GM23338 (cell line): ENCODE results near the gene ESR1. TPM values are rescaled to one million over a fixed set of nuclear protein-coding genes. Genes with fewer than 3 reads are reported as not detected.

Experiments
- ATAC-seq: fragments of 200-7000 bp; cut with Tn5 transposase; 3 replicates; pipeline ENCODE4 v1.9.1; 2020
- DNase-seq: peaks from one replicate; pipeline ENCODE4 v3.0.0-alpha.2; 2015; ENCODE audit warnings: low spot score
- H2AFZ ChIP-seq: fragments of 200-600 bp; sonication (generic); 2 replicates; pipeline ENCODE4 v1.8.0; 2016; ENCODE audit warnings: antibody characterized with exemption, mild to moderate bottlenecking, moderate library complexity
- H3F3A ChIP-seq: fragments of 200-600 bp; sonication (generic); replicated peaks from 2 replicates; pipeline ENCODE4 v1.8.0; 2017; ENCODE audit warnings: antibody characterized with exemption, mixed run types, low read depth
- H3K27ac ChIP-seq: fragments of 200-600 bp; sonication (generic); 2 replicates; pipeline ENCODE4 v1.6.1; 2016; ENCODE audit warnings: low read depth
- H3K27me3 ChIP-seq: fragments of 200-600 bp; sonication (generic); 2 replicates; pipeline ENCODE4 v1.8.0; 2016; ENCODE audit warnings: mild to moderate bottlenecking, mixed run types, moderate library complexity; ENCODE audit not compliant: insufficient read depth
- H3K36me3 ChIP-seq: fragments of 200-600 bp; sonication (generic); 2 replicates; pipeline ENCODE4 v1.8.0; 2016; ENCODE audit warnings: mild to moderate bottlenecking; ENCODE audit not compliant: insufficient read depth
- H3K4me1 ChIP-seq: fragments of 200-600 bp; sonication (generic); 2 replicates; pipeline ENCODE4 v1.8.0; 2016; ENCODE audit warnings: mild to moderate bottlenecking, moderate library complexity; ENCODE audit not compliant: insufficient read depth
- H3K4me2 ChIP-seq: fragments of 200-600 bp; sonication (generic); 2 replicates; pipeline ENCODE4 v1.7.1; 2017; ENCODE audit warnings: mixed run types
- H3K4me3 ChIP-seq: fragments of 200-600 bp; sonication (generic); 2 replicates; pipeline ENCODE4 v1.6.1; 2016; ENCODE audit warnings: mixed run types
- H3K79me2 ChIP-seq: fragments of 200-600 bp; sonication (generic); replicated peaks from 2 replicates; pipeline ENCODE4 v1.8.0; 2017; ENCODE audit warnings: mild to moderate bottlenecking; ENCODE audit not compliant: insufficient read depth
- H3K9me2 ChIP-seq: fragments of 200-600 bp; sonication (generic); 2 replicates; pipeline ENCODE4 v1.8.0; 2017; ENCODE audit not compliant: insufficient read depth
- H4K20me1 ChIP-seq: fragments of 200-600 bp; sonication (generic); replicated peaks from 2 replicates; pipeline ENCODE4 v1.8.0; 2017; ENCODE audit warnings: mild to moderate bottlenecking; ENCODE audit not compliant: insufficient read depth
- H3K27ac Mint-ChIP-seq: 2 replicates; pipeline ENCODE4 v1.8.0; 2020; ENCODE audit warnings: inconsistent platforms, mild to moderate bottlenecking, moderate library complexity, mixed read lengths
- H3K27me3 Mint-ChIP-seq: 3 replicates; pipeline ENCODE4 v1.8.0; 2022; ENCODE audit warnings: low read depth, mild to moderate bottlenecking, moderate library complexity, mixed read lengths, inconsistent platforms; ENCODE audit not compliant: insufficient read depth, poor library complexity
- H3K36me3 Mint-ChIP-seq: 3 replicates; pipeline ENCODE4 v1.8.0; 2021; ENCODE audit warnings: low read depth, mild to moderate bottlenecking, inconsistent platforms, moderate library complexity, mixed read lengths
- H3K4me1 Mint-ChIP-seq: 3 replicates; pipeline ENCODE4 v1.8.0; 2020; ENCODE audit warnings: mild to moderate bottlenecking, inconsistent platforms, mixed read lengths
- H3K4me3 Mint-ChIP-seq: 3 replicates; pipeline ENCODE4 v1.8.0; 2021; ENCODE audit warnings: moderate library complexity, mild to moderate bottlenecking, inconsistent platforms, mixed read lengths
- H3K9me3 Mint-ChIP-seq: 3 replicates; pipeline ENCODE4 v1.8.0; 2020; ENCODE audit warnings: moderate library complexity, mild to moderate bottlenecking, inconsistent platforms, mixed read lengths
- CREB1 ChIP-seq: fragments of 250-450 bp; sonication (Bioruptor Pico); IDR thresholded peaks from 2 replicates; pipeline ENCODE4 v1.5.0; 2020; ENCODE audit warnings: low read depth, mild to moderate bottlenecking, moderate library complexity
- EZH2 ChIP-seq: fragments of 200-600 bp; sonication (generic); IDR thresholded peaks from one replicate; pipeline ENCODE4 v1.8.0; 2017; ENCODE audit warnings: antibody characterized with exemption, mild to moderate bottlenecking, low read depth; ENCODE audit not compliant: unreplicated experiment
- polyA plus RNA-seq: library from polyadenylated mRNA; unstranded; fragments of >200 nt; fragmentation: Nextera tagmentation; extraction: Ambion mirVana; gene quantifications from 2 replicates; pipeline ENCODE4 v1.2.1, GENCODE V29; 2016
- total RNA-seq: library from RNA; depleted of rRNA; stranded (reverse); fragments of >200 nt; shearing (Covaris generic); gene quantifications from 2 replicates; pipeline ENCODE4 v1.2.3, GENCODE V29; 2014
- TF ChIP-seq, protein P1 (sequence below), 2 experiments: fragments of 200-600 bp in 1 of 2; sonication (generic) in 1 of 2; conservative IDR thresholded peaks; 2 replicates each; pipeline versions ENCODE4 v1.5.1 to v1.6.1; 2016 to 2017; ENCODE audit warnings: antibody characterized with exemption in 2 of 2, low read depth in 2 of 2, mild to moderate bottlenecking in 2 of 2, moderate library complexity in 1 of 2
- TF ChIP-seq, protein P2 (sequence below): IDR thresholded peaks from one replicate; pipeline ENCODE4 v1.6.1; 2018; ENCODE audit warnings: antibody characterized with exemption; ENCODE audit not compliant: unreplicated experiment
- TF ChIP-seq, protein P3 (sequence below): fragments of 250-450 bp; sonication (Bioruptor Pico); IDR thresholded peaks from 2 replicates; pipeline ENCODE4 v1.5.0; 2020; ENCODE audit warnings: mild to moderate bottlenecking, moderate library complexity

ESR1 gene
- total and polyA plus RNA-seq, 2 experiments from 2014 or later: 0.94 TPM; not detected in 1

DNA sequence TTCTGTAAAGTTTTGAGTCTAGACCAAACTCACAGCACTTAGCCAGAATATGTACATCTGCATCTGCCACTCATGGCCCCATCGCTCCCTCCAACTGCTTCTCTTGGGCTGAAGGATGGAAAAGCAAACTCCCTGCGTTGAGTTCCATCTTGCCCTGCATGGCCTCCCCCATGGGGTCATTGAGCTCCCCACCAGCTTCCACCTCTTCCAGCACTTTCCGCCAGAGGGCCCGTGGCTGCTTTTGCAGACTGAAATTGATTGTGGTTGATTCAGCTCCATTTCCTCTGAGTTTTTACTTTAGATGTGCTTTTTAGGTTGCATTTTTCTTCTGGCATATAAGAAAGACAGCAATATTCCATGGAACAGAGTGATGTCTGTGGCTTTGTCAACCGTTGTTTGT lies 263.1 kb downstream of the ESR1 start:
- Histone ChIP-seq H3K4me2 (no peak overlapping the region), H3K79me2 (no peaks in the 10 kb centered on the region), H3K27me3 (no peaks in the 10 kb centered on the region), H3K4me1 (no peaks in the 10 kb centered on the region), H3K4me3 (no peak overlapping the region), H4K20me1 (no peaks in the 10 kb centered on the region), H3K9me2 (peaks cover 5% of the 10 kb centered on the region; the same call in 1 of the 2 replicates), H3F3A (no peaks in the 10 kb centered on the region), H3K27ac (no peak overlapping the region), H2AFZ (no peak overlapping the region), H3K36me3 (no peaks in the 10 kb centered on the region)
- Mint-ChIP-seq H3K4me1 (peaks cover 3% of the 10 kb centered on the region; the same call in 2 of the 3 replicates), H3K27me3 (peaks cover 2% of the 10 kb centered on the region), H3K4me3 (no peak overlapping the region), H3K36me3 (peaks cover 3% of the 10 kb centered on the region; the same call in 2 of the 3 replicates), H3K27ac (no peak overlapping the region), H3K9me3 (peaks cover 13% of the 10 kb centered on the region)
- TF ChIP-seq, protein P1, sequence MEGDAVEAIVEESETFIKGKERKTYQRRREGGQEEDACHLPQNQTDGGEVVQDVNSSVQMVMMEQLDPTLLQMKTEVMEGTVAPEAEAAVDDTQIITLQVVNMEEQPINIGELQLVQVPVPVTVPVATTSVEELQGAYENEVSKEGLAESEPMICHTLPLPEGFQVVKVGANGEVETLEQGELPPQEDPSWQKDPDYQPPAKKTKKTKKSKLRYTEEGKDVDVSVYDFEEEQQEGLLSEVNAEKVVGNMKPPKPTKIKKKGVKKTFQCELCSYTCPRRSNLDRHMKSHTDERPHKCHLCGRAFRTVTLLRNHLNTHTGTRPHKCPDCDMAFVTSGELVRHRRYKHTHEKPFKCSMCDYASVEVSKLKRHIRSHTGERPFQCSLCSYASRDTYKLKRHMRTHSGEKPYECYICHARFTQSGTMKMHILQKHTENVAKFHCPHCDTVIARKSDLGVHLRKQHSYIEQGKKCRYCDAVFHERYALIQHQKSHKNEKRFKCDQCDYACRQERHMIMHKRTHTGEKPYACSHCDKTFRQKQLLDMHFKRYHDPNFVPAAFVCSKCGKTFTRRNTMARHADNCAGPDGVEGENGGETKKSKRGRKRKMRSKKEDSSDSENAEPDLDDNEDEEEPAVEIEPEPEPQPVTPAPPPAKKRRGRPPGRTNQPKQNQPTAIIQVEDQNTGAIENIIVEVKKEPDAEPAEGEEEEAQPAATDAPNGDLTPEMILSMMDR (conservative IDR thresholded peaks at IDR 0.05; ENCODE audit: low read depth in 2 of 2): peak in 1 of 2 experiments; percentile 28; a peak in 2 of 4 replicates
- TF ChIP-seq, protein P2, sequence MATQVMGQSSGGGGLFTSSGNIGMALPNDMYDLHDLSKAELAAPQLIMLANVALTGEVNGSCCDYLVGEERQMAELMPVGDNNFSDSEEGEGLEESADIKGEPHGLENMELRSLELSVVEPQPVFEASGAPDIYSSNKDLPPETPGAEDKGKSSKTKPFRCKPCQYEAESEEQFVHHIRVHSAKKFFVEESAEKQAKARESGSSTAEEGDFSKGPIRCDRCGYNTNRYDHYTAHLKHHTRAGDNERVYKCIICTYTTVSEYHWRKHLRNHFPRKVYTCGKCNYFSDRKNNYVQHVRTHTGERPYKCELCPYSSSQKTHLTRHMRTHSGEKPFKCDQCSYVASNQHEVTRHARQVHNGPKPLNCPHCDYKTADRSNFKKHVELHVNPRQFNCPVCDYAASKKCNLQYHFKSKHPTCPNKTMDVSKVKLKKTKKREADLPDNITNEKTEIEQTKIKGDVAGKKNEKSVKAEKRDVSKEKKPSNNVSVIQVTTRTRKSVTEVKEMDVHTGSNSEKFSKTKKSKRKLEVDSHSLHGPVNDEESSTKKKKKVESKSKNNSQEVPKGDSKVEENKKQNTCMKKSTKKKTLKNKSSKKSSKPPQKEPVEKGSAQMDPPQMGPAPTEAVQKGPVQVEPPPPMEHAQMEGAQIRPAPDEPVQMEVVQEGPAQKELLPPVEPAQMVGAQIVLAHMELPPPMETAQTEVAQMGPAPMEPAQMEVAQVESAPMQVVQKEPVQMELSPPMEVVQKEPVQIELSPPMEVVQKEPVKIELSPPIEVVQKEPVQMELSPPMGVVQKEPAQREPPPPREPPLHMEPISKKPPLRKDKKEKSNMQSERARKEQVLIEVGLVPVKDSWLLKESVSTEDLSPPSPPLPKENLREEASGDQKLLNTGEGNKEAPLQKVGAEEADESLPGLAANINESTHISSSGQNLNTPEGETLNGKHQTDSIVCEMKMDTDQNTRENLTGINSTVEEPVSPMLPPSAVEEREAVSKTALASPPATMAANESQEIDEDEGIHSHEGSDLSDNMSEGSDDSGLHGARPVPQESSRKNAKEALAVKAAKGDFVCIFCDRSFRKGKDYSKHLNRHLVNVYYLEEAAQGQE: no peak
- ATAC-seq (no peak), DNase-seq (peak; percentile 34)

DNA sequence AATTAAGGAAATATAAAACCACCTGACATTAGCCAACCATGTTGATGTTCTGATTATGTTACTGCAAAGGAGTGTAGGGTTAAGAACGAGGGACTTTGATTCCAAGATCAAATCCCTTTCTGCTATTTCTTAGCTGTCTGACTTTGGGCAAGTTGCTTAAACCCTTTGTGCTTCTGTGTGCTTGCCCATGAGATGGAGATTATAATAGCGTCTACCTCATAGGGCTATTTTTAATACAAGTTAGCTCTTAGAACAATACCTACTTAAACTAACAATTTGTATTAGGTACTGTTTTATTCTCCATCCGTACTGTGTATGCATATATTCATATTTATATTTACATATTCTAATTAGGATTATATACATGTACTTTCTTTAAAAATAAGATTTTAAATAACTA lies 263.8 kb downstream of the ESR1 start:
- no peak overlapping the region for H2AFZ ChIP-seq
- H3K4me2 ChIP-seq: no peak overlapping the region
- Mint-ChIP-seq H3K4me1 (peaks cover 1% of the 10 kb centered on the region; the same call in 1 of the 3 replicates), H3K4me3 (no peak overlapping the region), H3K27me3 (peaks cover 3% of the 10 kb centered on the region), H3K9me3 (peaks cover 21% of the 10 kb centered on the region), H3K27ac (no peak overlapping the region), H3K36me3 (peaks cover 11% of the 10 kb centered on the region; the same call in 2 of the 3 replicates)
- H3K4me1 ChIP-seq: no peaks in the 10 kb centered on the region
- H3K79me2 ChIP-seq: no peaks in the 10 kb centered on the region
- no peak for DNase-seq
- H4K20me1 ChIP-seq: no peaks in the 10 kb centered on the region
- ATAC-seq: no peak
- peaks cover 4% of the 10 kb centered on the region; the same call in 1 of the 2 replicates for H3K36me3 ChIP-seq
- H3K27ac ChIP-seq: no peak overlapping the region
- no peaks in the 10 kb centered on the region for H3K27me3 ChIP-seq
- no peak overlapping the region for H3K4me3 ChIP-seq
- peaks cover 5% of the 10 kb centered on the region; the same call in 1 of the 2 replicates for H3K9me2 ChIP-seq
- no peaks in the 10 kb centered on the region for H3F3A ChIP-seq
- no peak for TF ChIP-seq EZH2
- TF ChIP-seq, protein P1 (conservative IDR thresholded peaks at IDR 0.05; ENCODE audit: low read depth in 2 of 2): no peak
- TF ChIP-seq, protein P3, sequence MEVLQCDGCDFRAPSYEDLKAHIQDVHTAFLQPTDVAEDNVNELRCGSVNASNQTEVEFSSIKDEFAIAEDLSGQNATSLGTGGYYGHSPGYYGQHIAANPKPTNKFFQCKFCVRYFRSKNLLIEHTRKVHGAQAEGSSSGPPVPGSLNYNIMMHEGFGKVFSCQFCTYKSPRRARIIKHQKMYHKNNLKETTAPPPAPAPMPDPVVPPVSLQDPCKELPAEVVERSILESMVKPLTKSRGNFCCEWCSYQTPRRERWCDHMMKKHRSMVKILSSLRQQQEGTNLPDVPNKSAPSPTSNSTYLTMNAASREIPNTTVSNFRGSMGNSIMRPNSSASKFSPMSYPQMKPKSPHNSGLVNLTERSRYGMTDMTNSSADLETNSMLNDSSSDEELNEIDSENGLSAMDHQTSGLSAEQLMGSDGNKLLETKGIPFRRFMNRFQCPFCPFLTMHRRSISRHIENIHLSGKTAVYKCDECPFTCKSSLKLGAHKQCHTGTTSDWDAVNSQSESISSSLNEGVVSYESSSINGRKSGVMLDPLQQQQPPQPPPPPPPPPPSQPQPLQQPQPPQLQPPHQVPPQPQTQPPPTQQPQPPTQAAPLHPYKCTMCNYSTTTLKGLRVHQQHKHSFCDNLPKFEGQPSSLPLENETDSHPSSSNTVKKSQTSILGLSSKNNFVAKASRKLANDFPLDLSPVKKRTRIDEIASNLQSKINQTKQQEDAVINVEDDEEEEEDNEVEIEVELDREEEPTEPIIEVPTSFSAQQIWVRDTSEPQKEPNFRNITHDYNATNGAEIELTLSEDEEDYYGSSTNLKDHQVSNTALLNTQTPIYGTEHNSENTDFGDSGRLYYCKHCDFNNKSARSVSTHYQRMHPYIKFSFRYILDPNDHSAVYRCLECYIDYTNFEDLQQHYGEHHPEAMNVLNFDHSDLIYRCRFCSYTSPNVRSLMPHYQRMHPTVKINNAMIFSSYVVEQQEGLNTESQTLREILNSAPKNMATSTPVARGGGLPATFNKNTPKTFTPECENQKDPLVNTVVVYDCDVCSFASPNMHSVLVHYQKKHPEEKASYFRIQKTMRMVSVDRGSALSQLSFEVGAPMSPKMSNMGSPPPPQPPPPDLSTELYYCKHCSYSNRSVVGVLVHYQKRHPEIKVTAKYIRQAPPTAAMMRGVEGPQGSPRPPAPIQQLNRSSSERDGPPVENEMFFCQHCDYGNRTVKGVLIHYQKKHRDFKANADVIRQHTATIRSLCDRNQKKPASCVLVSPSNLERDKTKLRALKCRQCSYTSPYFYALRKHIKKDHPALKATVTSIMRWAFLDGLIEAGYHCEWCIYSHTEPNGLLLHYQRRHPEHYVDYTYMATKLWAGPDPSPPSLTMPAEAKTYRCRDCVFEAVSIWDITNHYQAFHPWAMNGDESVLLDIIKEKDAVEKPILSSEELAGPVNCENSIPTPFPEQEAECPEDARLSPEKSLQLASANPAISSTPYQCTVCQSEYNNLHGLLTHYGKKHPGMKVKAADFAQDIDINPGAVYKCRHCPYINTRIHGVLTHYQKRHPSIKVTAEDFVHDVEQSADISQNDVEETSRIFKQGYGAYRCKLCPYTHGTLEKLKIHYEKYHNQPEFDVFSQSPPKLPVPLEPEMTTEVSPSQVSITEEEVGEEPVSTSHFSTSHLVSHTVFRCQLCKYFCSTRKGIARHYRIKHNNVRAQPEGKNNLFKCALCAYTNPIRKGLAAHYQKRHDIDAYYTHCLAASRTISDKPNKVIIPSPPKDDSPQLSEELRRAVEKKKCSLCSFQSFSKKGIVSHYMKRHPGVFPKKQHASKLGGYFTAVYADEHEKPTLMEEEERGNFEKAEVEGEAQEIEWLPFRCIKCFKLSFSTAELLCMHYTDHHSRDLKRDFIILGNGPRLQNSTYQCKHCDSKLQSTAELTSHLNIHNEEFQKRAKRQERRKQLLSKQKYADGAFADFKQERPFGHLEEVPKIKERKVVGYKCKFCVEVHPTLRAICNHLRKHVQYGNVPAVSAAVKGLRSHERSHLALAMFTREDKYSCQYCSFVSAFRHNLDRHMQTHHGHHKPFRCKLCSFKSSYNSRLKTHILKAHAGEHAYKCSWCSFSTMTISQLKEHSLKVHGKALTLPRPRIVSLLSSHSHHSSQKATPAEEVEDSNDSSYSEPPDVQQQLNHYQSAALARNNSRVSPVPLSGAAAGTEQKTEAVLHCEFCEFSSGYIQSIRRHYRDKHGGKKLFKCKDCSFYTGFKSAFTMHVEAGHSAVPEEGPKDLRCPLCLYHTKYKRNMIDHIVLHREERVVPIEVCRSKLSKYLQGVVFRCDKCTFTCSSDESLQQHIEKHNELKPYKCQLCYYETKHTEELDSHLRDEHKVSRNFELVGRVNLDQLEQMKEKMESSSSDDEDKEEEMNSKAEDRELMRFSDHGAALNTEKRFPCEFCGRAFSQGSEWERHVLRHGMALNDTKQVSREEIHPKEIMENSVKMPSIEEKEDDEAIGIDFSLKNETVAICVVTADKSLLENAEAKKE (CRISPR knock-in tag): no peak
- no peak for TF ChIP-seq CREB1 (CRISPR knock-in tag)
